ENCODE results near the gene NT5E.

NT5E gene

DNA sequence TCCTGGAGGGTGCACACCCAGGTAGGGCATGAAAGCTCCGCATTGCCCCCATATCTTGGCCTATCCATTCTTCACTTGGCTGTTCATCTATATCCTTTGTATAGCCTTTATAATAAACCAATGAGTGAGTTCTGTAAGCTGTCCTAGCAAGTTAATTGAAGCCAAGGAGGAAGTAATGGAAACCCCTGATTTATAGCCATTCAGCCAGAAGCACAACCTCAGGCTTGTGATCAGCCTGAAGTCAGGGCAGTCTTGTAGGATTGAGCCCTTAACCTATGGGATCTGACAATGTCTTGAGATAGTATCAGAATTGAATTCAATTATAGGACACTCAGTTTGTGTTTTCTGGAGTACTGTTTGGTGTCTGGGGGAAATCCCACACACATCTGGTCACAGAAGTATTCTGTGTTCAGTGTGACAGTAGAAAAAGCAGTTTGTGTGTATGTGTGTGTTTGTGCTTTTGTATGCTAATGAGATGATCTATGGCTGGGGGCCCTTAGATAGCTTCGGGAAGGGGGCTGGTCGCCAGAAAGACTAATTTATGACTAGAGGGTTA, 5.7 kb downstream of the NT5E start:
- Histone ChIP-seq H3K27ac (no peak overlapping the region), H3K4me3 (no peak overlapping the region)

DNA sequence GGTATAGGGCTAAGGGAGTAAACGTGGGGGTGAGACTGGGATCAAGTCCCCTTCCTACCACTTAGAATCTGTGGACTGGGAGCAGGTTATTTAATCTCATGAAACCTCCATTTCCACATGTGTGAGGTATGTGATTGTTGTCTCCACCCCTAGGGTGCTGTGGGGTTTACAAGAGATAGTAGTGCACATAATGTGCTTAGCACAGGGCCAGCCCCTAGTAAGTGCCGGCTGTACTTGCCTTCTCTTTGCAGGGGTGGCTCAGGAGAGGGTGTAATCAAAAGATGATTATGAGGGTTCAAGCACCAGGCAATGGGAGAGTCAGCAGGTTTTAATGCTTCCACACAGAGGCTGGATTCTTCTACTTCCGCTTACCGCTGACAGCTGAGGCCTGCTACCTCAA, 6.9 kb downstream of the NT5E start:
- peak overlapping the region in 2 of 21 experiments; percentile 3 to 4 for H3K27ac ChIP-seq
- no peak overlapping the region for H3K4me3 ChIP-seq

DNA sequence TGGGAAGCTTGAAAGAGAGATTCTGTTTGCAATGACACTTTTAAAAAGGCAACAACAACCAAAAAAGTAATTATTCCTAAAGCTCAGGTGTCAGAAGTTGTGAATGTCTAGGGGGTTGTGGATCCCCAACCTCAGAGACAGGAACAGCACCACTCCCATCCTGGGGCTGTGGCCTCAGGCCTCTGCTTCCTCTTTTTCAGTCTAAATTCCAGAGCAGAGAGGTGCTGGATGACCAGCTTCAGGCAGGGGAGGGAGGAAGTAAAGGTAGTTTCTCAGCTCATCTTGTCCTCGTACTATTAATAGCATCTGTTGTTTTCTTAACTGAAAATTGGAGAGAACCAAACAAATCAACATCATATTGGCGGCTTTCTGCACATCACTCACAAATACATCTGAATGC, 8.3 kb downstream of the NT5E start:
- Histone ChIP-seq H3K27ac (peak overlapping the region in 7 of 21 experiments; percentile 6 to 72 (median 36)), H3K4me3 (no peak overlapping the region)

DNA sequence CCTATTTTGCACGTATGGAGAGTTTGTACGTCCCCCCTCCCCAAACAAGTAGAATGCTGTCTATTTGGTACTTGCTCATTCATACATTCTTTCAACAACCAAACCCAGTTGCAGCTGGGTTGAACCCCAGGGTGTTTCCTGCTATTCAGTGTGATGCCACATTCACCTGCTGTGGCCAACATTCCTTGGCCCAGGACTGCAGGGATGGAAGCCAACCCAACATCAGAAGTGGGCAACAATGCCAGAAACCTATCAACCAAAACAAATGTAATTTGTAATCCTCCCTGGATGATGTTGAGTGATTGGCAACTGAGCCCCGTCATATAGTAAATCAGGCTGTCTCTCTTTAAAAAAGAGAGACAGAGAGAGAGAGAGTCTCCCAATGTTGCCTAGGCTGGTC, 8.9 kb downstream of the NT5E start:
- Histone ChIP-seq H3K4me3 (no peak overlapping the region), H3K27ac (peak overlapping the region in 10 of 21 experiments; percentile 21 to 75 (median 42))

DNA sequence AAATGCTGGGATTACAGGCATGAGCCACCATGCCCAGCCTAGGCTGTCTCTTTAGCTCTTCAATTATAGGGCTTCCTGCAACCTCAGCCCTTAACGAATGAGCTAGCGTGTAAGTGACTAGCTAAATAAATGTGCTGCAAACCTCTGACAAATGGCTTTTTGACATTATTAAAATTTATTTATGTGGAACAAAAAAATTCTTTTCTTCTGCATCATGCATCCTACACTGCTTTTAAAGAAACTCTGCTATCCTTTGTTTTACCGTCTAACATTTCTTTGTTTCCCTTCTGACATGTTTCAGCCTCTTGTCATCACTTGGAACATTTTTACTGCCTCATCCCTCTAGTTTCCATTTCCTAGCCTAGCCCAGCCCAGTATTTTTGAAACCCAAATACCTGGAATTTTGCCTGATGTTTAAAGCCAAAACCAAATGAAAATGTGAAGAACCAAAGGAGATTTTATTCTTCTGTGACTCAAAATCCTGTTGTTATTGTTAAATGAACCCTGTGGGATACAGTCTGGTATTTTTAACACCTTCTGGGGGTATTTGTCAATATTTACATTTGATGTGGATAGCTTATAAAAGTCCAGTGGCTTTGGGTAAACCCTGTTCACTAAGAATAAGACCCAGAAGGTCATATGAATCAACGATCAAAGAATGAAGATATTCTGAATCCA, 9.5 kb downstream of the NT5E start:
- peak overlapping the region in 10 of 21 experiments; percentile 21 to 75 (median 47) for H3K27ac ChIP-seq
- H3K4me3 ChIP-seq = no peak overlapping the region

DNA sequence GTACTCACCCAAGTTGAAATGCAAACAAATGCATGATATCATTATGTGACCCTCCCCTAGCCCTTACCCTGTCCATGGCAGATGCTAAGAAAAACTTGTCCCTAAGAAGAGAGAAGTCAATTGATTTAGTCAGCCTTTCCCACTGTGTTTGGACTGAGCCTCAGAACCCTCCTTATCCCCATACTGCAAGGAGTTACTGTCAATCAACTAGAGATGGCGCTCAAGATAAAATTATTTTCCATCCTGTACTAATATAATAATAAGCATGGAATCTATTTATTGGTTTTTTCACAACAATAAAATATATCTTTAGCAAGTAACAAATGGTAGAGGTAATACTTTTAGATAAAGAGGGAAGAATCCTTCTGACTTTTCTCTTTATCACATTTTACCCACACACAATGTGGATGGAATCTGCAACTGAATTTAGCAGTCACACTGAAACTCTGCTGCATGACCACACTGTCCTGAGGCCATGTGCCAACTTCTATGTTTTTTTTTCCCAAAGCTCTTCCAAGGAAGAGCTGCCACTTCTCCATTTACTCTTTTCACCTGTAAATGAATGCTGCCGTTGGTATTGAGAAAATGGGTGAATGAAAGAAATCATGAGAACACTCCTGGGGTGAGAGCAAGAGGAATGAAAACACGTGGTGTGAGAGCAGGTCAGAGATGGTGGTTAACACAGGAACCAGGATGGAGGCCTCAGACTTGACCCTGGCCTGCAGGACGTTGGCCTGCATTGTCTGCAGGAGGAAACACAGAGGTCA, 10.5 kb downstream of the NT5E start:
- Histone ChIP-seq H3K27ac (peak overlapping the region in 12 of 21 experiments; percentile 10 to 78 (median 66)), H3K4me3 (no peak overlapping the region)

DNA sequence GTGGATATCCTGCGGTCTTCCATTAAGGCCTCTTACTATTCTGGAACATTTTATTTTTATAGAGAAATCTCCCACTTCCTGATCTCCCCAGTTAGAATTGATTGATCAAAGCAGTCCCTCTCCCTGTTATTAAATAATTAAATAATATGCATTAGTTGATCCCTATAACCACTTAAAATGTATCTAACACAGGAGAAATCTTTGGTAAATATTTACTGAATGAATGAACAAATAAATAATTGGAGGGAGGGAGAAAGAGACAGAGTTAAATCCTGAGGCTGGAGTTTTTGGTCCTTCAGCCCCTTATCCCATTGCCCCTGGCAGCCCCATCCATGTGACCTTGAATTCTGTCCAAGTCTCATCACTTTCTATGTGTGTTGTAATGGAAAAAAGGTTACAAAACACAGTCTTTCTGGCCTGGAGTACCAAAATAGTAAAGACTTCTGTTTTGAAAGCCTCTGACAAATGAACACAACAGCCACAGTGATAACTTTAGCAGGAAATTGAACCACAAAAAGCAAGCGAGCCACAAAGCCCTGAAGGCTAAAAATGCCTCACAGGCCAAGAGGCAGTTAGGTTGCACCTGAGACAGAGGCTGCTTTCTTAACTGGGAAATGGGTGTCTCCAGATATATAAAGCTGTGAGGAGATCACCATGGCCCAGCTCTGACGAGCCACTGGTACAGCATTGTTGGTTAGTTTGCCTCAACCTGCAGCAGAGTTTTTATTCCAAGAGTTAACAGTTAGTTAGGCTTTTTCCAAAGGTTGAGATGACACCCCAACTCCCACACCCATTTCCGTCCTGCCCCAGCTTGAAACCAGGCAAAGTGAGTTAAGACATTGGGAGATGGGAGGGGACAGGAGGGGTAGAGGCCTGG, 11.3 kb downstream of the NT5E start:
- peak overlapping the region in 17 of 21 experiments; percentile 17 to 78 (median 56) for H3K27ac ChIP-seq
- no peak overlapping the region for H3K4me3 ChIP-seq

DNA sequence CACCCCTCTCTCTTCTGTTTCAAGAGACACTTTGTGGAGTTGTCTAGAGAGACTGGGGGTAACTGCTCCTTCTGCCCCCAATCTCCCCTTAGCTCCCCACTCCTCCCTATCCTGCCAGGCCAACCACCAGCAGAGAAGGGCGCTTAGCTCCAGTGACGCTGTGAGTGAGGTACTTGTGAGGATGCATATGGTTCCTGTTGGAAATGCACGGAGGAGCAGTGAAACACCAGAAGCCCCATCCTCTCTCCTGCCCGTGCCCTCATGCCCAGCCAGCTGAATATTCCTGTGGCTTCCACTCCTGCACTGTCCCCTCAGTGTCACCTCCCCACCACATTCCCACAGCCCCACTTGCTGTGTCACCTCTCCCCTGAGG, 11.9 kb downstream of the NT5E start:
- Histone ChIP-seq H3K27ac (peak overlapping the region in 18 of 21 experiments; percentile 17 to 78 (median 54)), H3K4me3 (no peak overlapping the region)

DNA sequence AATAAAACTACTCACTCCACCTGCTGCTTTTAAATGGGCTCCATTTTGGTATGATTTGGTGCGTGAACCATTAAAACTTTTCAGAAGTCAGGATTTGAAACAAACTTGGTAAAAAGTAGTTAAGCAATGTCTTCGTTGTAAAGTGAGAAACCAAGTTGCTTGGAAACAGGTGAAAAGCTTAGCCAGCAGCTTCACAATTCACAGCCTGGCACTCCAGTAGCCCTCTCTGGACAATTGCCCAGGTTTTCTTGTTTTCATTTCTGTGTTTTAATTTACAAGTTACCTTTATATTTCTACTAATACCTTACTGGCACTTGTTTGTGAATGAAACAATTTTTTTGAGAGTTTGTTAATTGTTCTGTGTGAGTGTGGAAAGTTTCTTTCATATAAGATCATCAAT, 12.8 kb downstream of the NT5E start:
- no peak overlapping the region for H3K4me3 ChIP-seq

DNA sequence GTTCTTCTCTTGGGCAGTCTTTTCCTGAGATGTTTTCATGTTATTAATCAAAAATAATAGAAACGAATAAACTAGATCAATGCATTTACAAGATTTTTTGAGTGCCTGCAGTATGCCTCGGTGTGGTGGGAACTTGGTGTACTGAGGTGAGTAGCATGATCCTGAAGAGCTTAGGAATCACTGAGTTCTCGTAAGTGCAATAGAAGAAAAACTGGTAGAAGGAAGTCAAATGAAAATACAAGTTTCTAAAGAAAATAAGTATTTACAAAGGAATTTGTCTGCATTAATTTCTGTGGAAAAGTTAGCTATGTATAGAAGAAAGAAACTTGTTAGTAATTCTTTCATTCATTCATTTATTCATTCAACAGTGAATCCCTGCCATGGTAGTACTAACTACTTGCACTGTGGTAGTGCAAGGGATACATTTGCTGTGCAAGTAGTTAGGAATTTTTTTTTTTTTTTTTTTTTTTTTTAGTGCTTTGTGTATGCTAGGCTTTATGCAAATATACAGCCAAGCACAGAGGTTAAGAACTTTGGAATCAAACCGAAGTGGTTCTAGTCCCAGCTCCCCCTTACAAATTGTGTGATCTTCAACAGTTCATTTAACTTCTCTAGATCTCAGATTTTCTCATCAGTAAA, 13.9 kb downstream of the NT5E start:
- H3K4me3 ChIP-seq = no peak overlapping the region
- peak overlapping the region in 4 of 21 experiments; percentile 72 to 78 (median 74) for H3K27ac ChIP-seq

More for the DNA sequence above, 12.8 kb downstream of the NT5E start:
- H3K27ac ChIP-seq = peak overlapping the region in 3 of 21 experiments; percentile 69 to 78 (median 72)

DNA sequence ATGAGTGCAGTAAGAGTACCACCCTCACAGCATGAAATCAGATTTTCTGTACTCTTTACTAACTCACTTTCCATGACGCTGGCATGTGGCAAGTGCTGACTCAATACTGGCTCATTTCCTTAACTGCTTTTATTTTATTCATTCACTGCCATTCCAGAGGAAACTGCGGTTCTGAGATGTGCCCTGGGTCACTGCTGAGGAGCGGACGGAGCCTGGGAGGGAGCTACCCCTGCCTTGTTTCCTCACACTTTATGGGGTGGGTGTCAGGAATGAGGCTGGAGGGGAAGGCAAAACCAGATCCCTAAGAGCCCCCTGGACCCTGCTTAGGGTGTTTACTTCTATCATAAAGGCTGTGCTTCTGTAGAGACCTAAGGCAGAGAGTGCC, 14.4 kb downstream of the NT5E start:
- Histone ChIP-seq H3K27ac (peak overlapping the region in 17 of 21 experiments; percentile 0 to 78 (median 45)), H3K4me3 (no peak overlapping the region)

DNA sequence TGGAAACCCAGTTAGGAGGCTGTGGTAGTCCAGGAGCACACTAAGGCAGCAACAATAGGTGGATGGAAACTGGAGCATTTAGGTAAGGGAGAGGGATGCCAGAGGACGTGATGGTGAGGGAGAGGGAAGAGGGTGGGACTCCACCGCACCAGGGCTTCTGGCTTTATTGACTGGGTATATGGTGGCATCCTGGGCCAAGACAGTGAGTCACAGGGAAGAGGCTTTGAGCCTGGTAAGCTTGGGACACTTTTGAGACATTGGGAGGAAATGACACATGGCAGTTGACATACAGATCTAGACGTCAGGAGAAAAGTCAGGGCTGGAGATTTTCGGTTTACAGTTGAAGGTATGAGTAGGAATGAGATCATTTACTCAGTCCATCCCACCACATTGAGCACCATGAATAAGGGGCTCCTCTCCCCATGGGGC, 14.9 kb downstream of the NT5E start:
- no peak overlapping the region for H3K4me3 ChIP-seq
- H3K27ac ChIP-seq = peak overlapping the region in 17 of 21 experiments; percentile 0 to 78 (median 45)

DNA sequence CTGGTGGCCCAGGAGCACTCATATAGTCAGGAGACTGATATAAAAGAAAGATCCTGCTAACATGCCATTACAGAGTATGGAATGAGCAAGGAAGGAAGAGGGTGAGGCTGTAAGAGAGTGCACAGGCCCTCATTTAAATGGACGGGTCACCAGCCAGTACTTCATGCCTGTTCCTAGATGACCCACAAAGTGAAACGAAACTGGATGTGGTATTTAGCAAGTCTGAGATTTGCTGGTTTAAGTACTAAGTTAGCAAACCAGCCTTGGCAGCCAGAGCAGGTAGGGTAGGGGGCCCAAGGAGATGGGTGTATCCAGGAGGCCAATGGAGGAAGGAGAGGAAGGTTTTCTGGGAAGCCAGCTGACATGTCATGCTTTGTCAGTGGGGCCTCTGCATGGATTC, 15.9 kb downstream of the NT5E start:
- H3K27ac ChIP-seq = peak overlapping the region in 6 of 21 experiments; percentile 5 to 76 (median 46)
- H3K4me3 ChIP-seq = no peak overlapping the region

DNA sequence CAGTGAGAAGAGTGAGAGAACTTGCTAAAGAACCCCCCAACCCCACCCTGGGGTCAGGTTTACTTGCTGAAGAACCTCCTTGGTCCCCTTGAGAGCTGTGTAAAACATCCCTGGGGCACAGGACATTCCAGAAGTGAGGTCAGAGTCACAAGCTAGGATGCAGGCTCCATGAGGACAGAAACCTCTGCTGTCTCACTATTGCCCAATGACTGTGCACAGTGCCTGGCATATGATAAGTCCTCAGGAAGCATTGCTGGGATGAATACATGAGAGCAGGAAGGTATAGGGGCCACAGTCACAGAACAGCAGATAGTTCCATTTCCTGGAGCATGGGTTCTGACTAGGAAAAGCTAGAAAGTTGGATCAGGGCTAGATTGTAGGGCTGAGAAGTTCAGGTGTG, 18.4 kb downstream of the NT5E start:
- Histone ChIP-seq H3K4me3 (no peak overlapping the region), H3K27ac (no peak overlapping the region)

DNA sequence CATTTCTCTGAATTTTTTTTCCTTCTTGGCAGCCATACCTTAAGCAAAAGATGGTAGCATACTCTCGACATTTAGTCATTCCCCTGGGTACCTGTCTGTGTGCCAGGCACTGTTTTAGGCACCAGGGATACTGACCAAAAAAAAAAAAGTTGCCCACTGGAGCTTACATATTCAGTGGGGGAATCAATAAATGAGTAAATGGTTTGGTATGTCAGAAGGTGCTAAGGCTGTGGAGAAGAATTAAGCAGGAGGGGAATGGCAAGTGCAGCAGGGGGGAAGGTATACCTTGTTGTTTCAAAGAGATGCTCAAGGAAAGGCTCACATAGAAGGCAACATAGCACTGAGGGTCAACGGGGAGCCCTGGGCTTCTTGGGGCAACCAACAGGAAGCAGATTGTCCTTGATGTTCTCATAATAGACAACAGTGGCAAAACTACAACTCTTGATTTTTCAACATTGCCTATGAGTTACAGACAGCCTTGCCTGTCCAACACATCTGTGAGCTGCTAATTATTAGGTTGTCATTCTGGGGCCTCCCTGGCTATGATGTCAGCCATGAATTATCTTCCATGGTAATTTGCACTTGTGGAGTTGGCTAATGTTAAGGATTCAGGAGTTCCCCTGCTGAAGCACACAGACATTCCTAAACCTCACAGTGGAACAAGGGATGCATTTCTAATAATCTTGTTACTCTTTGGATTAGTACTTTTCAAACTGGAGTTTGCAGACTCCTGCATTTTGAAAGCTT, 19.6 kb downstream of the NT5E start:
- no peak overlapping the region for H3K4me3 ChIP-seq
- no peak overlapping the region for H3K27ac ChIP-seq

DNA sequence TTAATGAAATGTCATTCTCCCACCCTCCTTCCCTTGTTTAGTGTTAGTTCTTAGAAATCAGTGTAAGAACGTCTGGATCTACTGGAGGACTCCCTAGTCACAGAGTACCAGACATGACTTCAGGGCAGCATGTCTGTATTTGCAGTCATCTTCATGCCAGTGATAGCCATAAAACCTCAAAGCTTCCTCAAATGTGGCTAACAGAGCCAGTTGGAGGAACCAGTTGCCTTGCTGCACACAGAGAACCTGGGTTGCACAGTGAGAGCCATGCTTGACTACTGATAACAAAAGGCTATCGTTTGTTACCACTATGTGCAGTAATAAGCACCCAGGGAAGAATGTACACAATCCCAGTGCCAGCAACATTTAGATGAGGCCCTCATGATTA, 20.1 kb downstream of the NT5E start:
- H3K27ac ChIP-seq = no peak overlapping the region

DNA sequence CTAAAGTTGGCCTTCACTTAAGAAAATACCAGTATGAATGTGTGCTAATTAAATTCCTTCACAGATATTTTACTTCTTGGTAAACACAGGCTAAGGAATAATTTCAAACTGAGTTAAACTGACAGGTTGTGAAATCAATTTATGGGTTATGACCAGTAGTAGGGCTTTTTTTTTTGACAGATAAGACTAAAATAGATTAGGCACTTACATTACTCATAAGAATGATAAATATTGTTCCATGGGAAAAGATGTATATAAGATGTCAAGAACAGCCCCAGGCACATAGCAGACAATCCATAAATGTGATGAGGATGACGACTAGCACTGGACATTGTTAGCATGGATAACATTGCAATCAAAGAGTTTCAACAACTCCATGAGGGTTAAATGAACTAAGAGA, 22.9 kb downstream of the NT5E start:
- no peak overlapping the region for H3K27ac ChIP-seq
- no peak overlapping the region for H3K4me3 ChIP-seq

More for the DNA sequence above, 20.1 kb downstream of the NT5E start:
- H3K4me3 ChIP-seq = no peak overlapping the region

DNA sequence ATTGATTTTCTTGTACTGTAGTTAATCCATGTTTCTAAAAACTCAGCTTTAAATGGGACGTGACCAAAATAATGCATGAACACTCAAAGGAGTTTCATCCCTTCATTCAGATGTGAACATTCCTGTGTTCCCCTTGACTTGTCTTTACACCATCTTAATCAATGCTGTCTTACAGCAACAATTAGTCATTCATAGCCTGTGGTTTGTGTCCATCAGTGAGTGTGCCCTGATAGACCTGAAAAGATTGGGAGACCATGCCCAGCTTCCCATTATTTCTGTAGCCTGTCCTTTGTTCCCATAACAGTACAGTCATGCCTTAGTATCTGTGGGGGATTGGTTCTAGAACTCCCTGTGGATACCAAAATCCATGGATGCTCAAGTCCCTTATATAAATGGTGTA, 23.9 kb downstream of the NT5E start:
- Histone ChIP-seq H3K27ac (no peak overlapping the region), H3K4me3 (no peak overlapping the region)

DNA sequence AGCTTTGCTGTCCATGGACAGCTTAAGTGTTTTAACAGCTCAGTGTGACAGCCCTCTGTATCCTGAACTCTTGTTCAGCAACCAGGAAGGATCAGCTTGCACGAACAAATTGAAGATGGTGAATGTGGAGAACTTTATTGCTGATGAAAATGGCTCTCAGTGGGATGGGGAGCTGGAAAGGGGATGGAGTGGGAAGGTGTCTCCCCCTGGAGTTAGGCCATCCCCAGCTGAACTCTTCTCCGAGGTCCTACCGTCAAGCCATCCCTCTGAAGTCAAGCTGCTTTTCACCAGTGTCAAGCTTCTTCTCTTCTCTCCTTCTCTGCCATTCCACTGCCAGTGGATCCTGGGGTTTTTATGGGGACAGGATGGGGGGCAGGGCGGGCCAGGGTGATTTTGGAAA, 26.6 kb downstream of the NT5E start:
- H3K27ac ChIP-seq = no peak overlapping the region

More for the DNA sequence above, 26.6 kb downstream of the NT5E start:
- H3K4me3 ChIP-seq = no peak overlapping the region
